Prostate gland (tissue), 2 donors: ENCODE results near the gene ADGRF5.

Source experiments
- POLR2A ChIP-seq: fragments of 450-650 bp; IDR thresholded peaks from one replicate; pipeline ENCODE4 v1.6.1; 2016; ENCODE audit warnings: antibody characterized with exemption, mild to moderate bottlenecking
- TF ChIP-seq, protein P1 (sequence below), 4 experiments: fragments of 200-600 bp in 2 of 4; fragments of 450-650 bp in 2 of 4; sonication (generic) in 2 of 4; IDR thresholded peaks; 1 replicate in 3 of 4; 2 replicates in 1 of 4; pipeline ENCODE4 v1.5.1; 2016 to 2019; ENCODE audit warnings: antibody characterized with exemption in 4 of 4, mild to moderate bottlenecking in 2 of 4, moderate library complexity in 2 of 4

DNA sequence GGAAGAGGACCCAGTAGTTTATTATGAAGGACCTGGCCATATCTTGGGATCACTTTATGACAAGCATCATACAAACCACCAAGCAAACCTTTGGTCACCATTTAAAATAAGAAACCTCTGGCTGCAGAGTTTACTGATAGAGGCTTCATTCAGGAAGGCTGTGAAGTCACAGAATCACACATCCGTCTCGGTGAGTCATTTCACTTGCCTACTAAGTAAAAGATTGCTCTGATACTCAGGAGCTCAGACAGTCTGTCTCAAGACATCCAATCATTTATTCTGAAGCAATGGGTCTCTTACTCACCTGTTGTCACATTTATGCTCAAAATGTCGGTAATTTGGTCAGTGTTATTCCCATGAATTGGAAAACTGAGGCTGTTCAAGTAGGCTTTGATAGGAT, 33.7 kb downstream of the ADGRF5 start:
- TF ChIP-seq, protein P1, sequence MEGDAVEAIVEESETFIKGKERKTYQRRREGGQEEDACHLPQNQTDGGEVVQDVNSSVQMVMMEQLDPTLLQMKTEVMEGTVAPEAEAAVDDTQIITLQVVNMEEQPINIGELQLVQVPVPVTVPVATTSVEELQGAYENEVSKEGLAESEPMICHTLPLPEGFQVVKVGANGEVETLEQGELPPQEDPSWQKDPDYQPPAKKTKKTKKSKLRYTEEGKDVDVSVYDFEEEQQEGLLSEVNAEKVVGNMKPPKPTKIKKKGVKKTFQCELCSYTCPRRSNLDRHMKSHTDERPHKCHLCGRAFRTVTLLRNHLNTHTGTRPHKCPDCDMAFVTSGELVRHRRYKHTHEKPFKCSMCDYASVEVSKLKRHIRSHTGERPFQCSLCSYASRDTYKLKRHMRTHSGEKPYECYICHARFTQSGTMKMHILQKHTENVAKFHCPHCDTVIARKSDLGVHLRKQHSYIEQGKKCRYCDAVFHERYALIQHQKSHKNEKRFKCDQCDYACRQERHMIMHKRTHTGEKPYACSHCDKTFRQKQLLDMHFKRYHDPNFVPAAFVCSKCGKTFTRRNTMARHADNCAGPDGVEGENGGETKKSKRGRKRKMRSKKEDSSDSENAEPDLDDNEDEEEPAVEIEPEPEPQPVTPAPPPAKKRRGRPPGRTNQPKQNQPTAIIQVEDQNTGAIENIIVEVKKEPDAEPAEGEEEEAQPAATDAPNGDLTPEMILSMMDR (IDR thresholded peaks at IDR 0.05): no peak
- TF ChIP-seq POLR2A: no peak
